Uterus (tissue), 4 donors: ENCODE measurements around the gene GPR141. TPM values are rescaled to one million over a fixed set of nuclear protein-coding genes. Genes with fewer than 3 reads are reported as not detected.

Experiments
- DNase-seq, 2 donors: peaks; one replicate each; pipeline ENCODE4 v3.0.0-alpha.2; 2019 to 2020
- H3K27ac ChIP-seq, 2 donors: fragments of 200-600 bp; sonication (generic); 1 replicate in 1 of 2; 2 replicates in 1 of 2; pipeline ENCODE4 v1.5.1; 2016 to 2018
- H3K27me3 ChIP-seq, 2 donors: fragments of 200-600 bp; sonication (generic); one replicate each; pipeline ENCODE4 v1.5.1; 2018 to 2019; ENCODE audit warnings: control low read depth in 1 of 2
- H3K36me3 ChIP-seq, 2 donors: fragments of 200-600 bp; sonication (generic); one replicate each; pipeline ENCODE4 v1.5.1; 2019; ENCODE audit warnings: control low read depth in 1 of 2
- H3K4me1 ChIP-seq, 2 donors: fragments of 200-600 bp; sonication (generic); one replicate each; pipeline ENCODE4 v1.5.1; 2018 to 2019; ENCODE audit warnings: control low read depth in 1 of 2
- H3K4me3 ChIP-seq, 2 donors: fragments of 200-600 bp; sonication (generic); 1 replicate in 1 of 2; 2 replicates in 1 of 2; pipeline ENCODE4 v1.5.1; 2018 to 2019; ENCODE audit warnings: mild to moderate bottlenecking in 1 of 2
- H3K9me3 ChIP-seq, 2 donors: fragments of 200-600 bp; sonication (generic); one replicate each; pipeline ENCODE4 v1.5.1; 2019; ENCODE audit warnings: control low read depth in 1 of 2
- POLR2A ChIP-seq, 2 donors: fragments of 450-650 bp; IDR thresholded peaks; one replicate each; pipeline ENCODE4 v1.6.1; 2016; ENCODE audit warnings: antibody characterized with exemption in 2 of 2, mild to moderate bottlenecking in 1 of 2, moderate library complexity in 1 of 2
- intact Hi-C: fragments of 100-400 bp; cut with DNase I; formaldehyde crosslinking; loops from one replicate; pipeline ENCODE4 v1.15.1; 2023; ENCODE audit warnings: low total_unique reads
- total RNA-seq, 4 donors: library from RNA; depleted of rRNA in 3 of 4; stranded (reverse); fragments of >200 nt in 3 of 4; gene quantifications; one replicate each; pipeline versions ENCODE4 v1.1.0 to v1.2.4, GENCODE V29; 2014 to 2023
- TF ChIP-seq, protein P1 (sequence below), 4 experiments: fragments of 200-600 bp in 2 of 4; fragments of 450-650 bp in 2 of 4; sonication (generic) in 2 of 4; IDR thresholded peaks; one replicate each; pipeline ENCODE4 v1.5.1; 2016 to 2019; ENCODE audit warnings: antibody characterized with exemption in 4 of 4, mild to moderate bottlenecking in 2 of 4, moderate library complexity in 1 of 4
- donor health status: DM: yes; HTN: yes; CAD: no.

The GPR141 gene
- total RNA-seq, 4 donors from 2014 or later = 0.58 to 1.8 TPM; not detected in 2

DNA sequence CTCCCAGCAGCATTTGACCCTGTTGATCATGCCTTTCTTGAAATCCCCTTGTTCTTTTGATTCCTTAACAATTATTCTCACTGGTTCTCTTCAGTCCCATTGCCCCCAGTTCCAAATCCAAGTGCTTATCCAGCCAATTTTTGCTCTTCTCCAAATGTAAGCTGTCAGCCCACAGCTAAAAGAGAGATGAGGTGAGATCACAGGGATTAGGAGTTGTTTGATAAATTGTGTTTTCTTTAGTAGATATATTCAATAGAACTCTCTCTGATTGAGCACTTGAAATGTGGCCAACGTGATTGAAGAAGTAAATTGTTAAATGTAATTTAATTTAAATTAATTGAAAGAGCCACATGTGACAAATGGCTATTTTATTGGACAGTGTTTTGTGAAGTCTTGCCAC lies 88.2 kb downstream of the GPR141 start:
- Histone ChIP-seq H3K27ac (no peak overlapping the region), H3K4me3 (no peak overlapping the region), H3K9me3 (no peaks in the 10 kb centered on the region), H3K36me3 (no peaks in the 10 kb centered on the region), H3K27me3 (no peaks in the 10 kb centered on the region), H3K4me1 (no peaks in the 10 kb centered on the region)
- no peak for DNase-seq
- TF ChIP-seq, protein P1, sequence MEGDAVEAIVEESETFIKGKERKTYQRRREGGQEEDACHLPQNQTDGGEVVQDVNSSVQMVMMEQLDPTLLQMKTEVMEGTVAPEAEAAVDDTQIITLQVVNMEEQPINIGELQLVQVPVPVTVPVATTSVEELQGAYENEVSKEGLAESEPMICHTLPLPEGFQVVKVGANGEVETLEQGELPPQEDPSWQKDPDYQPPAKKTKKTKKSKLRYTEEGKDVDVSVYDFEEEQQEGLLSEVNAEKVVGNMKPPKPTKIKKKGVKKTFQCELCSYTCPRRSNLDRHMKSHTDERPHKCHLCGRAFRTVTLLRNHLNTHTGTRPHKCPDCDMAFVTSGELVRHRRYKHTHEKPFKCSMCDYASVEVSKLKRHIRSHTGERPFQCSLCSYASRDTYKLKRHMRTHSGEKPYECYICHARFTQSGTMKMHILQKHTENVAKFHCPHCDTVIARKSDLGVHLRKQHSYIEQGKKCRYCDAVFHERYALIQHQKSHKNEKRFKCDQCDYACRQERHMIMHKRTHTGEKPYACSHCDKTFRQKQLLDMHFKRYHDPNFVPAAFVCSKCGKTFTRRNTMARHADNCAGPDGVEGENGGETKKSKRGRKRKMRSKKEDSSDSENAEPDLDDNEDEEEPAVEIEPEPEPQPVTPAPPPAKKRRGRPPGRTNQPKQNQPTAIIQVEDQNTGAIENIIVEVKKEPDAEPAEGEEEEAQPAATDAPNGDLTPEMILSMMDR (IDR thresholded peaks at IDR 0.05) = no peak
- TF ChIP-seq POLR2A (IDR thresholded peaks at IDR 0.05) = no peak
- intact Hi-C loops = no loop called here

DNA sequence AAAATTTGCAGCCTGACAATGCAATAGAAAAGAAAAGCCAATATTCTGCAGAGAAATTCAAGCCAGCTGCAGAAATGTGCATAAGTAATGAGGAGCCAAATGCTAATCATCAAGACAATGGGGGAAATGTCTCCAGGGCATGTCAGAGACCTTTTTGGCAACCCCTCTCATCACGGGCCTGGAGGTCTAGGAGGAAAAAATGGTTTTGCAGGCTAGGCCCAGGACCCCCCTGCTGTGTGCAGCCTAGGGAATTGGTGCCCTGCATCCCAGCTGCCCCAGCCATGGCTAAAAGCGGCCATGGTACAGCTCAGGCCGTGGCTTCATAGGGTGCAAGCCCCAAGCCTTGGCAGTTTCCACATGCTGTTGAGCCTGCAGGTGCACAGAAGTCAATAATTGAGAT lies 92.4 kb downstream of the GPR141 start:
- no peak overlapping the region for H3K4me3 ChIP-seq
- no peak overlapping the region for H3K27ac ChIP-seq
- no peaks in the 10 kb centered on the region for H3K9me3 ChIP-seq
- no peaks in the 10 kb centered on the region for H3K27me3 ChIP-seq
- TF ChIP-seq, protein P1 (IDR thresholded peaks at IDR 0.05) = no peak
- TF ChIP-seq POLR2A (IDR thresholded peaks at IDR 0.05) = no peak
- intact Hi-C loops = no loop called here
- DNase-seq = no peak
- H3K4me1 ChIP-seq = no peaks in the 10 kb centered on the region
- H3K36me3 ChIP-seq = no peaks in the 10 kb centered on the region

DNA sequence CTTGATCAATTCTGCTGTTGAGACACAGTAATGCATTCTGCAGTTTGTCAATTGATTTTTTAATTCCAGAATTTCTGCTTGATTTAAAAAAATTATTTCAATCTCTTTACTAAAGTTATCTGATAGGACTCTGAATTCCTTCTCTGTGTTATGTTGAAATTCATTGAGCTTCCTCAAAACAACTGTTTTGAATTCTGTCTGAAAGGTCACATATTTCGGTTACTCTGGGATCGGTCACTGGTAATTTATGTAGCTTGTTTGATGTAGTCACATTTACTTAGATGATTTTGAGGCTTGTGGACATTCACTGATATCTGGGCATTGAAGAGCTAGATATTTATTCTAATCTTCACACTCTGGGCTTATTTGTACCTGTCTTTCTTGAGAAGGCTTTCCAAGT lies 97.6 kb downstream of the GPR141 start:
- no peak for TF ChIP-seq POLR2A (IDR thresholded peaks at IDR 0.05)
- TF ChIP-seq, protein P1 (IDR thresholded peaks at IDR 0.05) = no peak
- no peak for DNase-seq

DNA sequence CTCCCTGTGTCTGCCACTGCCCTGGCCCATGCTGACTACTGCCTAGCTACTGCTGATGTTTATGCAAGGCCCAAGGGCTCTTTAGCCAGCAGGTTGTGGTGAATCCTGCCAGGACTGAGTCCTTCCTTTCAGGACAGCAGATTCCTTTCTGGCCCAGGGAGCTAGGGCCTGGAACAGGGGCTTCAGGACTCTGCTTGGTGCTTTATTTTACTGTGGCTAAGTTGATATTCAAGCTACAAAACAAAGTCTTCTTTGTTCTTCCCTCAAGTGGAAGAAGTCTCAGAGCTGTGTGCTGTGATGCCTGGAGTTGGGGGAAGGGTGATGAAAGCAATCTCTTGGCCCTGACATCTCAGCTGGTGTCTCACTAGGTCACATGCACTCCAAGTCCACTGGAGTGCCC lies 98.6 kb downstream of the GPR141 start:
- intact Hi-C loops = no loop called here
- H3K4me3 ChIP-seq = no peak overlapping the region
- no peak for DNase-seq
- no peaks in the 10 kb centered on the region for H3K36me3 ChIP-seq
- H3K9me3 ChIP-seq = no peaks in the 10 kb centered on the region
- TF ChIP-seq, protein P1 (IDR thresholded peaks at IDR 0.05) = no peak
- no peak for TF ChIP-seq POLR2A (IDR thresholded peaks at IDR 0.05)
- no peaks in the 10 kb centered on the region for H3K27me3 ChIP-seq
- no peak overlapping the region for H3K27ac ChIP-seq
- H3K4me1 ChIP-seq = no peaks in the 10 kb centered on the region

More for the DNA sequence above, 97.6 kb downstream of the GPR141 start:
- Histone ChIP-seq H3K9me3 (no peaks in the 10 kb centered on the region), H3K4me3 (no peak overlapping the region), H3K36me3 (no peaks in the 10 kb centered on the region), H3K4me1 (no peaks in the 10 kb centered on the region), H3K27me3 (no peaks in the 10 kb centered on the region), H3K27ac (no peak overlapping the region)
- intact Hi-C loops = no loop called here

DNA sequence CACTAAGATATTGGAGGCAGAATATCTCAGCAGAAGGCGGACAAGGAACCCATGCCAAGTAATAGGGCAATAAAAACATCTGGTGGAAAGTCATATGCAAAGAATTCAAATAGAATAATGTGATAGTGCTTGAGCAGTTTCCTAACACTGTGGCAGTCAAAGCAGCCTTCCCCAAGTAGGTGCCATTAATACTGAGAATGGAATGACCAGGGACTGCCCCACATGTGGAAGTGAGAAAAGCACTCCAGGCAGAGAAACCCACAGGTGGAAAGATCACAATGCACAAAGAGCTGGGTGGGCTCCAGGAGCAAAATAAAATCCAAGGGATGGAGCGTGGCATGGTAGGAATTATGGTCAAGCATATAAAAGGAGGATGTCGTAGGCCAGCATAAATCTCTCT lies 100.4 kb downstream of the GPR141 start:
- no peak for DNase-seq
- Histone ChIP-seq H3K4me1 (no peaks in the 10 kb centered on the region), H3K36me3 (no peaks in the 10 kb centered on the region), H3K9me3 (no peaks in the 10 kb centered on the region), H3K4me3 (no peak overlapping the region), H3K27me3 (no peaks in the 10 kb centered on the region), H3K27ac (no peak overlapping the region)
- intact Hi-C loops = no loop called here
- TF ChIP-seq POLR2A (IDR thresholded peaks at IDR 0.05) = no peak
- TF ChIP-seq, protein P1 (IDR thresholded peaks at IDR 0.05) = no peak
